Omental fat pad (tissue), 4 donors: Measurements from ENCODE around the gene SLC17A3. TPM values are rescaled to one million over a fixed set of nuclear protein-coding genes. Genes with fewer than 3 reads are reported as not detected.

Source experiments
- ATAC-seq: fragments of 150-250 bp; one replicate; pipeline ENCODE4 v1.9.1; 2016; ENCODE audit warnings: mild to moderate bottlenecking, moderate library complexity; ENCODE audit not compliant: low FRiP score
- DNase-seq: peaks from one replicate; pipeline ENCODE4 v3.0.0-alpha.2; 2019; ENCODE audit warnings: low spot score
- CTCF ChIP-seq, 3 donors: fragments of 450-650 bp; IDR thresholded peaks; one replicate each; pipeline ENCODE4 v1.5.1; 2016 to 2017; ENCODE audit warnings: antibody characterized with exemption in 3 of 3, mild to moderate bottlenecking in 3 of 3, moderate library complexity in 2 of 3
- total RNA-seq, 4 donors: library from RNA; depleted of rRNA; stranded (reverse); fragments of >200 nt; gene quantifications; one replicate each; pipeline ENCODE4 v1.1.0, GENCODE V29; 2016

The SLC17A3 gene
- total RNA-seq, 4 donors from 2014 or later = not detected

GRCh38 chr6:25832307-25832662 is 41.8 kb downstream of the SLC17A3 start:
- no peak for TF ChIP-seq CTCF (IDR thresholded peaks at IDR 0.05)
- DNase-seq (no peak), ATAC-seq (no peak)

GRCh38 chr6:25831532-25832306 is 42.3 kb downstream of the SLC17A3 start, which contains the start of gene SLC17A1:
Gene SLC17A1, minus strand, starts transcription at chr6:25832052. Its CDS starts 1,495 bp downstream, at chr6:25830557.
- ATAC-seq (no peak), DNase-seq (no peak)
- TF ChIP-seq CTCF (IDR thresholded peaks at IDR 0.05) = no peak

- DNase-seq (no peak), ATAC-seq (no peak)
- no peak for TF ChIP-seq CTCF (IDR thresholded peaks at IDR 0.05)
Measured at GRCh38 chr6:25830458-25830857, 43.6 kb downstream of the SLC17A3 start.

GRCh38 chr6:25829375-25829774 is 44.7 kb downstream of the SLC17A3 start:
- ATAC-seq (no peak), DNase-seq (no peak)
- no peak for TF ChIP-seq CTCF (IDR thresholded peaks at IDR 0.05)

GRCh38 chr6:25821341-25821740 is 52.7 kb downstream of the SLC17A3 start:
- ATAC-seq (no peak), DNase-seq (no peak)
- TF ChIP-seq CTCF (IDR thresholded peaks at IDR 0.05) = no peak

- no peak for TF ChIP-seq CTCF (IDR thresholded peaks at IDR 0.05)
- DNase-seq = no peak
- no peak for ATAC-seq
Measured at GRCh38 chr6:25816252-25816651, 57.8 kb downstream of the SLC17A3 start.

- DNase-seq (no peak), ATAC-seq (no peak)
- TF ChIP-seq CTCF (IDR thresholded peaks at IDR 0.05) = no peak
Measured at GRCh38 chr6:25815194-25815593, 58.8 kb downstream of the SLC17A3 start.
